ENCODE measurements around the gene CREBL2. TPM values are rescaled to one million over a fixed set of nuclear protein-coding genes. Genes with fewer than 3 reads are reported as not detected.

CREBL2 gene
- total and polyA plus RNA-seq, 2 of the 13 experiments (the other 11 are each of a cell fraction or from before 2014, with no cell fraction given) = 6.9 to 8.4 TPM

GRCh38 chr12:12682284-12682683 lies 70.6 kb downstream of the CREBL2 start:
- H3K36me3 ChIP-seq (replicated peaks in 1 of 2; ENCODE audit: control insufficient read depth in 1 of 2, insufficient read depth in 2 of 2, low read length in 2 of 2) = no peaks in the 10 kb centered on the region
- H4K20me1 ChIP-seq (ENCODE audit: insufficient read depth, low read length) = no peaks in the 10 kb centered on the region
- no peaks in the 10 kb centered on the region; a peak in 1 of 5 replicates for H3K27me3 ChIP-seq (ENCODE audit: control insufficient read depth in 1 of 2, insufficient read depth in 2 of 2, low read length in 2 of 2)
- H3K27ac ChIP-seq (ENCODE audit: extremely low read length, insufficient read depth, low read length) = no peak overlapping the region
- intact Hi-C loops (cut with micrococcal nuclease; ENCODE audit: unreplicated experiment) = no loop called here
- in situ Hi-C loops (cut with HindIII; ENCODE audit: extremely low pct_ligation_motif_present, low pct_unique_long_range_greater_than_20kb) = no loop called here
- FAIRE-seq (no peak), ATAC-seq (no peak), DNase-seq (ENCODE audit: low spot score) (no peak)
- no peak overlapping the region for H3K4me3 ChIP-seq (replicated peaks in 1 of 3; ENCODE audit: insufficient read depth in 1 of 3, low read depth in 2 of 3, low read length in 3 of 3)
- POLR2A ChIA-PET = no interaction called here
- no peaks in the 10 kb centered on the region for H3K4me1 ChIP-seq (ENCODE audit: insufficient read depth, low read length)
- H3K9me3 ChIP-seq (ENCODE audit: low read length) = no peaks in the 10 kb centered on the region
- no peaks in the 10 kb centered on the region for H3K79me2 ChIP-seq (ENCODE audit: insufficient read depth, low read length)
- H3K9ac ChIP-seq (ENCODE audit: insufficient read depth, low read depth, low read length) = no peak overlapping the region
- no TSS peak for BruUV-seq (replicated peaks)
- no peak overlapping the region for H3K4me2 ChIP-seq (ENCODE audit: low read depth, low read length)
- H2AFZ ChIP-seq (ENCODE audit: low read length) = no peak overlapping the region
- CTCF ChIA-PET (ENCODE audit: low intra/inter-chr PET ratio, low total read pairs) = no interaction called here
- TF ChIP-seq KDM3A (CRISPR knock-in tag; IDR thresholded peaks at IDR 0.05; ENCODE audit: low read depth) (no peak), GRHL1 (CRISPR knock-in tag; conservative IDR thresholded peaks at IDR 0.05) (no peak), ZMAT3 (CRISPR knock-in tag; conservative IDR thresholded peaks at IDR 0.05) (no peak), PPARG (CRISPR knock-in tag; conservative IDR thresholded peaks at IDR 0.05) (no peak), ZNF710 (CRISPR knock-in tag; IDR thresholded peaks at IDR 0.05; ENCODE audit: borderline replicate concordance) (no peak), SETDB1 (CRISPR knock-in tag; IDR thresholded peaks at IDR 0.05; ENCODE audit: borderline replicate concordance) (no peak), SALL1 (CRISPR knock-in tag; IDR thresholded peaks at IDR 0.05) (no peak), BORCS8-MEF2B (CRISPR knock-in tag; IDR thresholded peaks at IDR 0.05) (no peak), CSRNP1 (CRISPR knock-in tag; IDR thresholded peaks at IDR 0.05) (no peak), SMAD1 (CRISPR knock-in tag; IDR thresholded peaks at IDR 0.05; ENCODE audit: borderline replicate concordance, low read depth) (no peak), RBM39 (IDR thresholded peaks at IDR 0.05; ENCODE audit: low read depth, low read length, poor library complexity, severe bottlenecking) (no peak), RORA (CRISPR knock-in tag; IDR thresholded peaks at IDR 0.05) (no peak), CCAR2 (optimal IDR thresholded peaks at IDR 0.05; ENCODE audit: low read depth, low read length) (no peak), ISX (CRISPR knock-in tag; conservative IDR thresholded peaks at IDR 0.05) (no peak), SPEN (CRISPR knock-in tag; IDR thresholded peaks at IDR 0.05; ENCODE audit: low read depth) (no peak), ZNF605 (CRISPR knock-in tag; IDR thresholded peaks at IDR 0.05) (no peak), SOX5 (CRISPR knock-in tag; IDR thresholded peaks at IDR 0.05; ENCODE audit: borderline replicate concordance) (no peak), ZNF564 (CRISPR knock-in tag; IDR thresholded peaks at IDR 0.05) (no peak), ZNF562 (CRISPR knock-in tag; IDR thresholded peaks at IDR 0.05; ENCODE audit: borderline replicate concordance) (no peak)

Measured in HepG2 (cell line).